Sciatic nerve (tissue), 2 donors: ENCODE results near the gene CDHR2. TPM values are rescaled to one million over a fixed set of nuclear protein-coding genes. Genes with fewer than 3 reads are reported as not detected.

Experiments
- ATAC-seq: fragments of 200-7000 bp; cut with Tn5 transposase; one replicate; pipeline ENCODE4 v1.9.1; 2020; ENCODE audit warnings: mild to moderate bottlenecking, moderate library complexity
- DNase-seq: peaks from one replicate; pipeline ENCODE4 v3.0.0-alpha.2; 2020; ENCODE audit warnings: low spot score
- intact Hi-C: fragments of 100-400 bp; cut with DNase I; formaldehyde crosslinking; loops from one replicate; pipeline ENCODE4 v1.14.2; 2022
- total RNA-seq: library from RNA; stranded (reverse); fragmentation: NEBNext Ultra II Directional; extraction: Animal tissue kit (Norgen Biotek cat#: 25700); gene quantifications from one replicate; pipeline ENCODE4 v1.2.1, GENCODE V29; 2021
- donor health status: DM: no; HTN: no; CAD: no.
- donor health status: DM: no; HTN: no; CAD: no.

Gene CDHR2
- 0.36 TPM for total RNA-seq

GRCh38 chr5:176548967-176549444, at the start of gene CDHR2:
Gene CDHR2 (plus strand): TSS chr5:176549342. CDS start chr5:176565353, 16,011 bp downstream.
- DNase-seq (no peak), ATAC-seq (no peak)
- intact Hi-C loops: no loop called here

- intact Hi-C loops: no loop called here
- DNase-seq (no peak), ATAC-seq (no peak)
Measured at GRCh38 chr5:176500511-176500910, 48.6 kb upstream of the CDHR2 start.

- intact Hi-C loops: no loop called here
- DNase-seq: no peak
- ATAC-seq: peak; percentile 49
Measured at GRCh38 chr5:176501333-176501732, 47.8 kb upstream of the CDHR2 start.

GRCh38 chr5:176503496-176503895, 45.6 kb upstream of the CDHR2 start:
- intact Hi-C loops: no loop called here
- no peak for DNase-seq
- no peak for ATAC-seq

GRCh38 chr5:176507911-176508310, 41.2 kb upstream of the CDHR2 start:
- no peak for DNase-seq
- no peak for ATAC-seq
- intact Hi-C loops: no loop called here

GRCh38 chr5:176508603-176509002, 40.5 kb upstream of the CDHR2 start:
- DNase-seq: no peak
- no peak for ATAC-seq
- intact Hi-C loops: no loop called here

GRCh38 chr5:176513788-176514187, 35.4 kb upstream of the CDHR2 start:
- DNase-seq: no peak
- intact Hi-C loops: no loop called here
- no peak for ATAC-seq

GRCh38 chr5:176514244-176514950, 34.7 kb upstream of the CDHR2 start:
- intact Hi-C loops: no loop called here
- DNase-seq: no peak
- ATAC-seq: no peak

- ATAC-seq (no peak), DNase-seq (no peak)
- intact Hi-C loops: no loop called here
Measured at GRCh38 chr5:176515396-176515795, 33.7 kb upstream of the CDHR2 start.

- intact Hi-C loops: no loop called here
- DNase-seq (no peak), ATAC-seq (no peak)
Measured at GRCh38 chr5:176517053-176517661, 32.0 kb upstream of the CDHR2 start.

GRCh38 chr5:176519810-176520720, 29.1 kb upstream of the CDHR2 start:
- intact Hi-C loops: no loop called here
- ATAC-seq (no peak), DNase-seq (no peak)

GRCh38 chr5:176521286-176521685, 27.9 kb upstream of the CDHR2 start:
- intact Hi-C loops: no loop called here

GRCh38 chr5:176521699-176522263, 27.4 kb upstream of the CDHR2 start:
- ATAC-seq: no peak
- intact Hi-C loops: no loop called here
- DNase-seq: no peak

More at GRCh38 chr5:176521286-176521685, 27.9 kb upstream of the CDHR2 start:
- DNase-seq (no peak), ATAC-seq (no peak)

GRCh38 chr5:176524138-176524537, 25.0 kb upstream of the CDHR2 start:
- ATAC-seq (no peak), DNase-seq (no peak)
- intact Hi-C loops: no loop called here

- ATAC-seq: no peak
- DNase-seq: no peak
- intact Hi-C loops: no loop called here
Measured at GRCh38 chr5:176524987-176525386, 24.2 kb upstream of the CDHR2 start.

- DNase-seq: no peak
- ATAC-seq: no peak
- intact Hi-C loops: no loop called here
Measured at GRCh38 chr5:176525677-176526076, 23.5 kb upstream of the CDHR2 start.

GRCh38 chr5:176526462-176526861, 22.7 kb upstream of the CDHR2 start:
- DNase-seq: no peak
- intact Hi-C loops: no loop called here
- no peak for ATAC-seq

- ATAC-seq (peak; percentile 2), DNase-seq (no peak)
- intact Hi-C loops: no loop called here
Measured at GRCh38 chr5:176527246-176528222, 21.6 kb upstream of the CDHR2 start.
